ENCODE measurements around the gene PLCD3.

The PLCD3 gene

GRCh38 chr17:45101883-45102811, 30.2 kb downstream of the PLCD3 start:
- DNase-seq, result no peak

GRCh38 chr17:45101546-45101882, 30.8 kb downstream of the PLCD3 start:
- no peak for DNase-seq

- DNase-seq, result peak; percentile 77
Observed at GRCh38 chr17:45098869-45099616, 33.3 kb downstream of the PLCD3 start.

- DNase-seq, result no peak
Observed at GRCh38 chr17:45098081-45098868, 34.0 kb downstream of the PLCD3 start.

DNA sequence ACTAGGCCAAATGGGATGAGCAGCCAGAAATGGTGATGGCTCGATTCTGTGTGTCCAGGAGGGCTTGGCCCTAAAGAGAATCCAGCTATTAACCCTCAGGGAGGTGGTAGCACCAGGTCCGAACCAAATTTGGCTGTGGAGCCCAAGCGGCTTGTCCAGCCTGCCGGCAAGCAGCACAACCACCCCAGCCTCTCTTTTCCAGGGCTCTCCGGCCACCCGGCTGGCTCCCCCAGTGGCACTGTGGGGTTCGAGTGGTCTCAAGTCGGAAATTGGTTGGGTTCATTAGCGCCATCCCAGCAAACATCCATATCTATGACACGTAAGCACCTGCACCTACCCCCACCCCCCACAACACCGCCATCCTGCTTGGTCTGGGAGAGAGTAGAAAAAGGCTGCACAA, 35.4 kb downstream of the PLCD3 start:
- no peak for DNase-seq

- no peak for DNase-seq
Observed at GRCh38 chr17:45096141-45096540, 36.2 kb downstream of the PLCD3 start.

GRCh38 chr17:45093444-45094110, 38.7 kb downstream of the PLCD3 start:
- DNase-seq, result no peak

DNA sequence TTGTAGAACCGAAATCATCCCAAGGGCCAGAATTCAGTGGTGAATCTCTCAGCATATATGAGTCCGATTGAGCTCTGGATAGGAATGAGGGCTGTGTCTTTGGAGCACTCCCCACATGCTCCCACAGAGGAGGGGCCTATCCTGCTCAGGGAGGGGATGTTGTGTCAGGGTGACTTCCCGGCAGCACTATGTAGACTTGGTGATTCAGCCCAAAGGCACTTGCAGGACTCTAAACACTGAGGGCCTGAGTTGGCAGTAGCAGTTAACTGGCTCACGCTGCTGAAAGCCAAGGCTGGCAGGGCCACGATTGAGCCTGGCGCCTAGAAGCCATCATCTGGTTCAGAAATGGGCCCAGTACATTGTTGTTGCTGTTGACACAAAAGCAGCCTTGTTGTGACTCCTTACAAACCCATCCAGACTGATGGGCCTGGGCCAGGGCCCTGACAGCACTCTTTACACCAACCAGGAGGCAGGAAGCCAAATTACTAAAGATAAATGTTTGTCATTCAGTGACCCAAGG, 39.3 kb downstream of the PLCD3 start:
- no peak for DNase-seq

DNA sequence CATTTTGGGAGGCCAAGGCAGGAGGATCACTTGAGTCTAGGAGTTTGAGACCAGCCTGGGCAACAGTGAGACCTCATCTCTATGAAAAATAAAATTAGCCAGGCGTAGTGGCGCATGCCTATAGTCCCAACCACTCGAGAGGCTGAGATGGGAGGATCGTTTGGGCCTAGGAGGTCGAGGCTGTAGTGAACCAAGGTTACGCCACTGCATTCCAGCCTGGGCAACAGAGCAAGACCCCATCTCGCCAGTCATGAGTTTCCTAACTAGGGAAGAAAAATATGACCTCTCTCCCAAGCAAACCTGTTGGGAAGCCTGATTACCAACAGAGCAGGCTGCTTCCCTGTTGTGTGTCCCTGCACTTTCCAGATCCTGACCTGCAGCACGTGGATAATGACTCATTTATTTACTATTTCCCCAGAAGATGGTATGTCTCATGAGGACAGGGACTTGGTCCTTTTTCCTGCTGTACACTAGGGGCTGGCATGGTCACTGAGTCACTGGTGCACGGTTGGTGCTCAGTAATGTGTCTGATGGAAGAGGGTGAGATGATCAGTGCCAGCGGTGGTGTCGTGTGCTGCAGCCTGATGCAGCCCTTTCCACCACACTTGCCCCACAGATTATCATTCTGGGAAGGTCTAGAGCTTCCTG, 40.4 kb downstream of the PLCD3 start:
- DNase-seq, result no peak

- no peak for DNase-seq
Observed at GRCh38 chr17:45090711-45091110, 41.6 kb downstream of the PLCD3 start.

DNA sequence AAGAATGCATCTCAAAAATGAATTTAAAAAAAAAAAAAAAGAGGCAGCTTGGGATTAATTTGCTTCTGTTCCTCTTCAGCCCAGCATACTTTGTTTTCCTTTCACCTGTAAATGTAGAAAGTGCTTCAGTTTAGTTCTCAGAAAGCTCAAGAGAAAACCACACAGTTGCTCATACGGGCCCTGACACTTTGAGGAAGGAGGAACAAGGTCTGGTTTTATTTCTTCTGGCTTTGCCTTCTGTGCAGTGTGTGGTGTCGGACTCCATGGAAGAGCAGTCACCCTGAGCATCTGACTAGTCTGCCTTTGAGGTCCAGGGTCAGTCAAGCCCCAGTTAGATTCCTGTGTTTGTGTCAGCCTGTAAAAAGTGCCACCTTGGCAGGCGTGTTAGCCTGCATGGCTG, 43.6 kb downstream of the PLCD3 start:
- DNase-seq, result no peak

- DNase-seq, result no peak
Observed at GRCh38 chr17:45087978-45088377, 44.3 kb downstream of the PLCD3 start.

GRCh38 chr17:45087504-45087975, 44.8 kb downstream of the PLCD3 start:
- DNase-seq, result no peak

- no peak for DNase-seq
Observed at GRCh38 chr17:45086865-45087503, 45.3 kb downstream of the PLCD3 start.

DNA sequence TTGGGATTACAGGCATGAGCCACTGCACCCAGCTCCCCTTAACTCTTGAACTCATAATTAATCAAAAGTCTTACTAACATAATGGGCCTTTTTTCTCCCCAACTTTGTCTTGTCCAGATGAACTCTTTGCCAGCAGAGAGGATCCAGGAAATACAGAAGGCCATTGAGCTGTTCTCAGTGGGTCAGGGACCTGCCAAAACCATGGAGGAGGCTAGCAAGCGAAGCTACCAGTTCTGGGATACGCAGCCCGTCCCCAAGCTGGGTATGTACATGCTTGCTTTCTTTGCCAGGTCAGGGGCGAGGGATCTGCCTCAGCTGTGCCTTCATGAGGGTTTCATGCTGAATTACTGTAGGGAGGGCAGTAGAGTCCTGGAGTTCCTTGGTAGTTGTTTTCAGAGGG, 45.9 kb downstream of the PLCD3 start:
- no peak for DNase-seq

- DNase-seq, result no peak
Observed at GRCh38 chr17:45081047-45081703, 51.1 kb downstream of the PLCD3 start.

DNA sequence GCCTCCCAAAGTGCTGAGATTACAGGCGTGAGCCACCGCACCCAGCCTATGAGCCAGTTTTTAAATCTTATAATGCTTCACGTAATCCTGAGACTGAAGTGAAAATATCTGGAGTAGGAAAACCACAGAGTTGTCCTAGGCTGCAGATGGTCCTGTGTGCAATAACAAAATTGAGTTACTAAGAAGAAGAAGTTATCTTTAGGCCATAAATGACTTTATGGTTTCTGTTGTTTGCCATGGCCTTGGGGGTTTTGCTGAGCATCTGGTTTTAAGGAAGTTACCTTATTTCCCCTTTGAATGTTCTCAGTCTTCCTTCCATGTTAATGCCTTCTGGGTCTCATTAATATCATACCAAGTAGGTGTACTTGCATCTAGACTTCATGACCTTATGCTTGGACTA, 54.7 kb downstream of the PLCD3 start:
- DNase-seq, result no peak

DNA sequence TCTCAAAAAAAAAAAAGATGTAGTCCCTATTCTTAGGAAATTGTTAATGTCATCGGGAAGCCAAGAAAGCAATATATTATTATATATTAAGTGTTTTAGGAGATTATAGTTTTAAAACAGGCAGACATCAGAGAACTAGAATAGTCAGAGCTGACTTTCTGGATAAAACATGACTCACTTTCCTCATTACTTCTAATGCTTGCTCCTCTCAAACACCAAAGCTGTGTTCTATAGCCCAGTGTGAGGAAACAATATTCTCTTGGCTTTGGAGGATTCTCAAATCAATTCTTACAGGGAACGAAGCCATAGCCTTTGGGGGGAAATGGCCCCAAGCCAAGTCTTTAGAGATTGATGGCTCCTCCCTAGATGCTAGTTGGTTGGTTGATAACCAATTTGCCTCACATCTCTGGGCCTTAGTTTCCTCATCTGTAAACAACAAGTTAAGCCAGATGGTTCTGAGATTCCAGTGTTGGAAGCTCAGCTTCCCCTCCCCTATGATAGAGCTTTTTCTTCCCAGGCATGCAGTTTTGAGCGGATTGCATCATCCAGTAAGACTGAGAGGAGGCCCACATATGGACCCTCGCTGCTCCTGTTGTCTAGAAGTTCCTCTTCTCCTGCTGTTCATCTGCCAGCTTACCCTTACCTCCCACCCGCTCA, 58.8 kb downstream of the PLCD3 start:
- DNase-seq, result no peak

DNA sequence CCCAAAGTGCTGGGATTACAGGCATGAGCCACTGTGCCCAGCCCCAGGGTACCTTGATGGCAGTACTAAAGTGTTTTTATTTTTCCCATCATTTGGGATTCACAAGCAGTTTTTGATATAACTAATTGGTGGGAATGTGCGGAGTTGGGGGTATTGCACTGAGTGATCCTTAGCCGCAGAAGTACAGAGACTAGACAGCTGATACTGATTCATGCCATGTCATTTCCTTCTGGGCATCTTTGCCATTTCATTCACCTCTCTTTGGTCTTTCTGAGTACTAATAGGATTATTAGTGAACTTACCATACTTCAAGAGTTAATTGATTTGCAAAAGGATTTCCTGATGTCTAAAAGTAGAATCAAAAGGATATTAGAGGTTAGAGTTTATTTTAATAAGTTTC, 61.5 kb downstream of the PLCD3 start:
- DNase-seq, result no peak

DNA sequence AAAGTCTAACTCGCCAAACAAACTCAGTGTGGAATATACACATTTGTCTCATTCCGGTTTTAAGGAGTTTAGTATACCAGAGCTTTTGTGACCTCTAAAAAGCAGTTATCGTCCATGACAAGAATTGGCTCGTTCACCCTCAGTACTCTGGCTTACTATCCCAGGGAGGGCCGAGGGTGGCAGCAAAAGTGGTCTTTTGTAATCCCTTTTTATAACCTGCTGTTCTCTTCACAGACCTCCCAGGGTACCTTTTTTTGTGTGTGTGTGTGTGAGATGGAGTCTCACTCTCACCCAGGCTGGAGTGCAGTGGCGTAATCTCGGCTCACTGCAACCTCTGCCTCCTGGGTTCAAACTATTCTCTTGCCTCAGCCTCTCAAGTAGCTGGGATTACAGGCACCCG, 62.3 kb downstream of the PLCD3 start:
- DNase-seq, result no peak
